ENCODE measurements around the gene ZSCAN25. TPM values are rescaled to one million over a fixed set of nuclear protein-coding genes. Genes with fewer than 3 reads are reported as not detected.

The ZSCAN25 gene
- total RNA-seq, 1 donor from 2014 or later: 31.2 TPM

Other genes with a start within 250 kb of the ZSCAN25 start
- 264 and 265 TPM in 2 replicates for gene ARPC1B, start 242.2 kb upstream of the ZSCAN25 start, total RNA-seq
- gene PDAP1, start 208.3 kb upstream of the ZSCAN25 start, total RNA-seq: 153 and 159 TPM in 2 replicates
- 123 and 130 TPM in 2 replicates for gene BUD31, start 208.0 kb upstream of the ZSCAN25 start, total RNA-seq
- 8.1 and 10.4 TPM in 2 replicates for gene PTCD1, start 178.1 kb upstream of the ZSCAN25 start, total RNA-seq
- 88.4 and 89.9 TPM in 2 replicates for gene CPSF4, start 178.0 kb upstream of the ZSCAN25 start, total RNA-seq
- gene ATP5MF, start 150.8 kb upstream of the ZSCAN25 start, total RNA-seq: 405 and 429 TPM in 2 replicates
- 23.2 and 24.3 TPM in 2 replicates for gene ZNF789, start 144.1 kb upstream of the ZSCAN25 start, total RNA-seq
- 36.4 and 40.7 TPM in 2 replicates for gene ZNF394, start 116.7 kb upstream of the ZSCAN25 start, total RNA-seq
- 8.2 and 8.4 TPM in 2 replicates for gene ZKSCAN5, start 112.3 kb upstream of the ZSCAN25 start, total RNA-seq
- gene FAM200A, start 64.8 kb upstream of the ZSCAN25 start, total RNA-seq: 5.2 and 5.6 TPM in 2 replicates
- 68.3 and 72.8 TPM in 2 replicates for gene ZNF655, start 58.3 kb upstream of the ZSCAN25 start, total RNA-seq
- 1.3 and 1.9 TPM in 2 replicates for gene TMEM225B, start 18.7 kb upstream of the ZSCAN25 start, total RNA-seq
- not detected in 2 replicates for gene CYP3A5, start 63.0 kb downstream of the ZSCAN25 start, total RNA-seq
- not detected in 2 replicates for gene CYP3A7, start 118.2 kb downstream of the ZSCAN25 start, total RNA-seq
- not detected in 2 replicates for gene CYP3A4, start 167.2 kb downstream of the ZSCAN25 start, total RNA-seq
- not detected in 2 replicates for gene CYP3A43, start 211.1 kb downstream of the ZSCAN25 start, total RNA-seq